Esophagus squamous epithelium (tissue), 4 donors: ENCODE results near the gene NIFK.

Experiments used
- CTCF ChIP-seq, 6 experiments: fragments of 450-650 bp in 4 of 6; fragments of 200-600 bp in 2 of 6; sonication (generic) in 2 of 6; IDR thresholded peaks; one replicate each; pipeline ENCODE4 v1.5.1; 2016 to 2019; ENCODE audit warnings: antibody characterized with exemption in 6 of 6, mild to moderate bottlenecking in 4 of 6, moderate library complexity in 4 of 6
- POLR2A ChIP-seq, 4 donors: fragments of 450-650 bp; IDR thresholded peaks; one replicate each; pipeline ENCODE4 v1.6.1; 2017; ENCODE audit warnings: antibody characterized with exemption in 4 of 4, mild to moderate bottlenecking in 4 of 4, moderate library complexity in 3 of 4

- TF ChIP-seq CTCF (IDR thresholded peaks at IDR 0.05) (no peak), POLR2A (IDR thresholded peaks at IDR 0.05) (no peak)
Measured at GRCh38 chr2:121740973-121741372, 4.3 kb upstream of the NIFK start.
